Measurements from ENCODE around the gene EHBP1L1. TPM values are rescaled to one million over a fixed set of nuclear protein-coding genes. Genes with fewer than 3 reads are reported as not detected.

Gene EHBP1L1
- total RNA-seq, 1 experiment from 2014 or later: 126 TPM

DNA sequence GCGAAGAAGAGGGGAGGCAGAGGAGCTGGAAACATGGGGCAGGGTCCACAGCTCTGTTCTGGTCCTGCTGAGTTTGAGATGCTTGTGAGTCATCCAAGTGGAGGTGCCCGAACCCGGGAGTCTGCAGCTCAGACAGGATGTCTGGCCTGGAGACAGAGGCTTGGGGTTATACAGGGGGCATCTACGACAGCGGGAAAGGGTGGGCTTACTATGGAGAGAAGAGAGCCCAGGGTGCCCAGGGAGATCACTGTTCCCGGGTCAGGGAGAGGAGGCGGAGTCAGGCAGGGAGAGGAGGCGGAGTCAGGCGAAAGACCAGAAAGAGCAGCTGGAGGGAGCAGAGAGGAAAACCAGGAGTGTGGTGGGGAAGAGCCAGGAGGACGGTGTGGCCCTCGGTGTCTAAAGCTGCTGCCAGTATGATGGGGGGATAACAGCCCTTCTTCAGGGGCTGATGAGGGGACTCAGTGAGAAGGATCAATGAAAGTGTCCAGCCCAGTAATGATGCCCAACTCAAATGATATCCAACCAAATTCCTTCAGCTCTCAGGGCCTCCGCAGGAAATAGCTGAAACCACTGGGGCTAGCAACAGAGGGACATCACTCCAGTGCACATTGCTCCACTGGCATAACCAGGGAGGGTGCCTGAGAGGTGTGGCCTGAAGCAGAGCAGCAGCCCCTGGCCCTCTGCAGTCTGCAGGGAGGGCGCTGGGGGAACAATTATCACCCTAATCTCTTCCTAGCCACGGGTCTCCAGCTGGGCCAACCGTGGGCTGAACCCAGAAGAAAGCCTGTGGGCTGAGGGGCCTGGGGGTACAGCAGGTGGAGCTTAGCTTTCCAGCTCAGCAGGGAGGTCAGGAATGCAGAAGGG, 15.1 kb upstream of the EHBP1L1 start:
- H3K4me3 ChIP-seq (ENCODE audit: low read length): peak overlapping the region; percentile 28; the same call in 1 of the 2 replicates
- intact Hi-C loops (cut with micrococcal nuclease): loop anchor here (1.0 kb wide), 1 partner anchor 10 kb away; the partner anchor contains the start of gene ZNRD2
- H3K4me1 ChIP-seq (ENCODE audit: insufficient read depth, low read length): peaks cover 52% of the 10 kb centered on the region
- no peaks in the 10 kb centered on the region for H3K9me2 ChIP-seq (replicated peaks; ENCODE audit: low read length)
- peak overlapping the region; percentile 58 for H3K9ac ChIP-seq (ENCODE audit: low read length)
- H3K79me2 ChIP-seq (ENCODE audit: low read length): peaks cover 13% of the 10 kb centered on the region
- H3K4me2 ChIP-seq (ENCODE audit: low read length): peak overlapping the region; percentile 81
- no peaks in the 10 kb centered on the region for H3K9me3 ChIP-seq (ENCODE audit: low read length)
- H3F3A ChIP-seq (ENCODE audit: low read length, unreplicated experiment): peaks cover 12% of the 10 kb centered on the region
- ChIA-PET CTCF (interaction anchor here (1.0 to 1.7 kb wide), 5 partner anchors 9 to 36 kb away, joined by 3 to 12 read pairs (median 6); partner anchors contain the start of genes FAM89B, SCYL1 and ZNRD2), POLR2A (ENCODE audit: unreplicated experiment) (no interaction called here)
- no peaks in the 10 kb centered on the region for H3K27me3 ChIP-seq (ENCODE audit: low read length)
- H3K36me3 ChIP-seq (ENCODE audit: low read depth, low read length): no peaks in the 10 kb centered on the region
- DNase-seq (peak; percentile 56), ATAC-seq (peak; percentile 3; the same call in 1 of the 2 replicates)
- H3K27ac ChIP-seq (ENCODE audit: low read length): peak overlapping the region; percentile 91
- BruUV-seq (replicated peaks): no TSS peak
- no peaks in the 10 kb centered on the region for H4K20me1 ChIP-seq (ENCODE audit: low read length)
- TF ChIP-seq EZH2 (IDR thresholded peaks at IDR 0.05; ENCODE audit: low read length, unreplicated experiment) (no peak), EZH2phosphoT487 (IDR thresholded peaks at IDR 0.05; ENCODE audit: borderline replicate concordance, low read length) (no peak), CTCF (conservative IDR thresholded peaks at IDR 0.05; ENCODE audit: low read depth, low read length) (no peak)
- peak overlapping the region; percentile 20; the same call in 1 of the 2 replicates for H2AFZ ChIP-seq (ENCODE audit: low read length)

- H4K20me1 ChIP-seq (ENCODE audit: low read length): no peaks in the 10 kb centered on the region
- no peak overlapping the region for H2AFZ ChIP-seq (ENCODE audit: low read length)
- intact Hi-C loops (cut with micrococcal nuclease): no loop called here
- no peak overlapping the region for H3K4me2 ChIP-seq (ENCODE audit: low read length)
- H3K9me2 ChIP-seq (replicated peaks; ENCODE audit: low read length): no peaks in the 10 kb centered on the region
- no peaks in the 10 kb centered on the region for H3K36me3 ChIP-seq (ENCODE audit: low read depth, low read length)
- H3F3A ChIP-seq (ENCODE audit: low read length, unreplicated experiment): peaks cover 12% of the 10 kb centered on the region
- CTCF ChIA-PET: interaction anchor here (0.6 kb wide), 1 partner anchor 177 kb away, joined by 3 read pairs; no protein-coding TSS in a partner anchor
- peaks cover 48% of the 10 kb centered on the region for H3K4me1 ChIP-seq (ENCODE audit: insufficient read depth, low read length)
- H3K9ac ChIP-seq (ENCODE audit: low read length): no peak overlapping the region
- BruUV-seq (replicated peaks): no TSS peak
- peaks cover 6% of the 10 kb centered on the region for H3K79me2 ChIP-seq (ENCODE audit: low read length)
- no peaks in the 10 kb centered on the region for H3K27me3 ChIP-seq (ENCODE audit: low read length)
- no peaks in the 10 kb centered on the region for H3K9me3 ChIP-seq (ENCODE audit: low read length)
- no peak overlapping the region for H3K27ac ChIP-seq (ENCODE audit: low read length)
- no peak overlapping the region for H3K4me3 ChIP-seq (ENCODE audit: low read length)
- DNase-seq: no peak
- POLR2A ChIA-PET (ENCODE audit: unreplicated experiment): interaction anchor here (0.5 kb wide), 1 partner anchor 239 kb away, joined by 10 read pairs; no protein-coding TSS in a partner anchor
- no peak for ATAC-seq
- TF ChIP-seq EZH2phosphoT487 (IDR thresholded peaks at IDR 0.05; ENCODE audit: borderline replicate concordance, low read length): no peak
- TF ChIP-seq EZH2 (IDR thresholded peaks at IDR 0.05; ENCODE audit: low read length, unreplicated experiment): no peak
- no peak for TF ChIP-seq CTCF (conservative IDR thresholded peaks at IDR 0.05; ENCODE audit: low read depth, low read length)
Observed at GRCh38 chr11:65562020-65562419, 13.8 kb upstream of the EHBP1L1 start.
